Aorta (tissue), 5 donors: ENCODE data around the gene SLC45A3. TPM values are rescaled to one million over a fixed set of nuclear protein-coding genes. Genes with fewer than 3 reads are reported as not detected.

Experiments used
- ATAC-seq: fragments of 200-7000 bp; cut with Tn5 transposase; one replicate; pipeline ENCODE4 v1.9.1; 2022; ENCODE audit warnings: moderate library complexity; ENCODE audit not compliant: low FRiP score
- DNase-seq, 2 donors: peaks; one replicate each; pipeline ENCODE4 v3.0.0-alpha.2; 2020
- H3K27ac ChIP-seq, 2 donors: one replicate each; pipeline ENCODE4 v1.5.1; 2013; ENCODE audit warnings: low read length in 2 of 2, mild to moderate bottlenecking in 2 of 2, moderate library complexity in 2 of 2, control low read depth in 1 of 2, inconsistent platforms in 1 of 2, low read depth in 1 of 2
- H3K27me3 ChIP-seq, 2 donors: one replicate each; pipeline ENCODE4 v1.6.1; 2013; ENCODE audit warnings: control low read depth in 1 of 2, low read length in 1 of 2, mild to moderate bottlenecking in 1 of 2, moderate library complexity in 1 of 2; ENCODE audit not compliant: insufficient read depth in 2 of 2, control insufficient read depth in 1 of 2
- H3K36me3 ChIP-seq, 2 donors: one replicate each; pipeline ENCODE4 v1.6.1; 2013; ENCODE audit warnings: control low read depth in 1 of 2, low read length in 1 of 2, mild to moderate bottlenecking in 1 of 2; ENCODE audit not compliant: insufficient read depth in 2 of 2, control insufficient read depth in 1 of 2
- H3K4me1 ChIP-seq, 2 donors: one replicate each; pipeline ENCODE4 v1.6.1; 2013; ENCODE audit warnings: low read length in 2 of 2, control low read depth in 1 of 2, mild to moderate bottlenecking in 1 of 2, moderate library complexity in 1 of 2; ENCODE audit not compliant: insufficient read depth in 2 of 2, control insufficient read depth in 1 of 2
- H3K4me3 ChIP-seq, 2 donors: one replicate each; pipeline ENCODE4 v1.5.1; 2013; ENCODE audit warnings: low read length in 2 of 2, control low read depth in 1 of 2, mild to moderate bottlenecking in 1 of 2
- H3K9me3 ChIP-seq: one replicate; pipeline ENCODE4 v1.6.1; 2013; ENCODE audit warnings: mild to moderate bottlenecking, low read length; ENCODE audit not compliant: control insufficient read depth
- WGBS, 2 donors: extraction: QIAGEN DNeasy Blood & Tissue Kit; methylation state at CpG; one replicate each; pipeline ENCODE4 v1.1.7; 2013; 5-methylcytosine and 5-hydroxymethylcytosine counted together
- intact Hi-C, 2 donors: fragments of 100-400 bp; cut with DNase I; formaldehyde crosslinking; loops; one replicate each; pipeline versions ENCODE4 v1.14.2 to v1.15.0; 2022
- polyA plus RNA-seq, 2 donors: library from polyadenylated mRNA; stranded (reverse); fragments of 200-250 nt; gene quantifications; one replicate each; pipeline ENCODE4 v1.2.3, GENCODE V29; 2013
- total RNA-seq, 2 donors: library from RNA; stranded (reverse); fragmentation: NEBNext Ultra II Directional; extraction: Animal tissue kit (Norgen Biotek cat#: 25700); gene quantifications; one replicate each; pipeline ENCODE4 v1.2.1, GENCODE V29; 2021
- donor health status: healthy with polysubstance abuse.
- donor health status: Bipolar disorder and iron deficiency.
- donor health status: DM: no; HTN: no; CAD: no.
- donor health status: DM: no; HTN: no; CAD: no.
- donor health status: DM: yes; HTN: yes; CAD: no.

The SLC45A3 gene
- total and polyA plus RNA-seq, 4 donors, result 3.0 to 14.1 (median 5.9) TPM

GRCh38 chr1:205690122-205690756, 9.9 kb upstream of the SLC45A3 start:
- Histone ChIP-seq H3K27ac (no peak overlapping the region), H3K9me3 (no peaks in the 10 kb centered on the region), H3K4me3 (no peak overlapping the region), H3K27me3 (no peaks in the 10 kb centered on the region), H3K36me3 (no peaks in the 10 kb centered on the region), H3K4me1 (no peaks in the 10 kb centered on the region)
- ATAC-seq (no peak), DNase-seq (peak in 1 of 2 donors; percentile 48)
- WGBS, 2 donors, result 90 to 91% methylated on average over 8 of the region's 8 CpGs
- intact Hi-C loops, result no loop called here

GRCh38 chr1:205689479-205689878, 9.2 kb upstream of the SLC45A3 start:
- Histone ChIP-seq H3K36me3 (no peaks in the 10 kb centered on the region), H3K27ac (no peak overlapping the region), H3K4me3 (no peak overlapping the region), H3K27me3 (no peaks in the 10 kb centered on the region), H3K9me3 (no peaks in the 10 kb centered on the region), H3K4me1 (no peaks in the 10 kb centered on the region)
- WGBS, 2 donors, result 94 to 96% methylated on average over 5 of the region's 5 CpGs
- ATAC-seq (no peak), DNase-seq (peak in 1 of 2 donors; percentile 15)
- intact Hi-C loops, result no loop called here

GRCh38 chr1:205688171-205689080, 8.1 kb upstream of the SLC45A3 start:
- DNase-seq, result peak in 1 of 2 donors; percentile 38
- H3K27me3 ChIP-seq, result no peaks in the 10 kb centered on the region
- no peaks in the 10 kb centered on the region for H3K9me3 ChIP-seq
- intact Hi-C loops, result no loop called here
- no peaks in the 10 kb centered on the region for H3K36me3 ChIP-seq
- WGBS, 2 donors, result 72 to 76% methylated on average over 7 of the region's 7 CpGs
- ATAC-seq, result no peak
- no peak overlapping the region for H3K27ac ChIP-seq
- H3K4me3 ChIP-seq, result no peak overlapping the region
- no peaks in the 10 kb centered on the region for H3K4me1 ChIP-seq

- DNase-seq (peak in 1 of 2 donors; percentile 12), ATAC-seq (no peak)
- no peaks in the 10 kb centered on the region for H3K4me1 ChIP-seq
- no peak overlapping the region for H3K4me3 ChIP-seq
- intact Hi-C loops, result no loop called here
- no peak overlapping the region for H3K27ac ChIP-seq
- H3K36me3 ChIP-seq, result no peaks in the 10 kb centered on the region
- WGBS, 2 donors, result 82 to 87% methylated on average over 2 of the region's 2 CpGs
- H3K9me3 ChIP-seq, result no peaks in the 10 kb centered on the region
- no peaks in the 10 kb centered on the region for H3K27me3 ChIP-seq
Measured at GRCh38 chr1:205687242-205687641, 6.9 kb upstream of the SLC45A3 start.

- H3K36me3 ChIP-seq, result no peaks in the 10 kb centered on the region
- H3K9me3 ChIP-seq, result no peaks in the 10 kb centered on the region
- no peaks in the 10 kb centered on the region for H3K4me1 ChIP-seq
- WGBS, 2 donors, result 81 to 82% methylated on average over 3 of the region's 3 CpGs
- no peak for ATAC-seq
- H3K27me3 ChIP-seq, result no peaks in the 10 kb centered on the region
- intact Hi-C loops, result no loop called here
- no peak overlapping the region for H3K27ac ChIP-seq
- H3K4me3 ChIP-seq, result no peak overlapping the region
- DNase-seq, result no peak
Measured at GRCh38 chr1:205681364-205681763, 1.1 kb upstream of the SLC45A3 start.

- no peak overlapping the region for H3K4me3 ChIP-seq
- intact Hi-C loops, result no loop called here
- ATAC-seq (peak; percentile 5), DNase-seq (peak in 1 of 2 donors; percentile 61)
- 17 to 20% methylated on average over 10 of the region's 10 CpGs for WGBS, 2 donors
- no peaks in the 10 kb centered on the region for H3K4me1 ChIP-seq
- H3K36me3 ChIP-seq, result no peaks in the 10 kb centered on the region
- peak overlapping the region; percentile 62 to 78 for H3K27ac ChIP-seq
- no peaks in the 10 kb centered on the region for H3K9me3 ChIP-seq
- H3K27me3 ChIP-seq, result no peaks in the 10 kb centered on the region
Measured at GRCh38 chr1:205678286-205679111, 1.8 kb downstream of the SLC45A3 start.

GRCh38 chr1:205677167-205677566, 3.1 kb downstream of the SLC45A3 start:
- WGBS, 2 donors, result 67 to 81% methylated on average over 5 of the region's 5 CpGs
- intact Hi-C loops, result no loop called here

GRCh38 chr1:205676597-205676996, 3.7 kb downstream of the SLC45A3 start:
- H3K4me1 ChIP-seq, result peaks cover 0 to 4% of the 10 kb centered on the region in 2 donors
- H3K36me3 ChIP-seq, result no peaks in the 10 kb centered on the region
- DNase-seq, result no peak
- H3K9me3 ChIP-seq, result no peaks in the 10 kb centered on the region
- ATAC-seq, result no peak
- intact Hi-C loops, result no loop called here
- no peaks in the 10 kb centered on the region for H3K27me3 ChIP-seq
- H3K4me3 ChIP-seq, result no peak overlapping the region
- no peak overlapping the region for H3K27ac ChIP-seq
- 29 to 44% methylated on average over 3 of the region's 3 CpGs for WGBS, 2 donors

More at GRCh38 chr1:205677167-205677566, 3.1 kb downstream of the SLC45A3 start:
- no peak overlapping the region for H3K27ac ChIP-seq
- no peak for ATAC-seq
- no peaks in the 10 kb centered on the region for H3K9me3 ChIP-seq
- no peaks in the 10 kb centered on the region for H3K36me3 ChIP-seq
- no peak overlapping the region for H3K4me3 ChIP-seq
- no peak for DNase-seq
- H3K4me1 ChIP-seq, result peaks cover 0 to 4% of the 10 kb centered on the region in 2 donors
- no peaks in the 10 kb centered on the region for H3K27me3 ChIP-seq
